ENCODE results near the gene MAPK6.
"Not testable (repeated sequence)": the region's sequence is repeated elsewhere in the genome, so short reads cannot be mapped to it uniquely, and the experiment has no call there.

MAPK6 gene

DNA sequence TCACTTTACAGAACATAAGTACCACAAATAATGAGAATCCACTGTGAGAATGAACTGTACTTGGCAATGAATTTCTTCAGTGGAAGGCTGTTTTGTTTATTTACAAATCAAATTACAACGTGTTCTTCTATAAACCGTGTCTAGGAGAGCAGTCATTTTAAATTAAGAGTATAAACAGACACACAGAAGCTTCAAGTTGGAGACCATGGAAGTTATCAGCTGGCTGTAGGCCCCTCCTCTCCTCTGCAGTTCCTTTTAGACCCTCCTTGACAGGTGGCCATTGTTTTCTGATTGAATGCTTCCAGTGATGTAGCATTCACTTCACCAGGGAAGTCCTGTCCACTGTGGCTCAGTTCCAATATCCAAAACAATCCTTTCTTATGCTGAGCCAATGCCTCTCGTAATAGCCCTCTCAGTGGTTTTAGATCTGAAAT is 7.3 kb upstream of the MAPK6 start:
- DNase-seq, result peak; percentile 68

DNA sequence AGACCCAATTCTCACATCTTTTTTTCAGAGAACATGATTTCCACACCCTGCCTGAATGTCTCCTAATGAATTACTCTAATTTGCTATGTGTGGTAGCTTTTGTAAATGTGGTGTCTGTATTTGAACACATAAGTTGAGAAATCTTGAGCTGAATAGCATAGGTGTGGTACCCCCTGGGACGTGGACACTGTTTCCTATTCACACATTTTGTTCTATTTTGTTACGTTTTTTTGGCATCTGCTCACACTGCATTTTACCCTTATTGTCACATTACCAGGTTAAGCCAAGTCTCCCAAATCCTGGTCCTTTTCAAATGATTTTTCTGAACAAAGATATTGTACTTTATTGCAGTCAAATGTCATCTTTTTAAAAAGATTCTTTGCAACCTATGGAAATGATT is 6.8 kb upstream of the MAPK6 start:
- DNase-seq, result peak; percentile 22

GRCh38 chr15:52013151-52013791 is 5.7 kb upstream of the MAPK6 start:
- no peak for DNase-seq

GRCh38 chr15:52014616-52015015 is 4.4 kb upstream of the MAPK6 start:
- DNase-seq, result no peak

GRCh38 chr15:52016316-52016715 is 2.7 kb upstream of the MAPK6 start:
- DNase-seq, result no peak

DNA sequence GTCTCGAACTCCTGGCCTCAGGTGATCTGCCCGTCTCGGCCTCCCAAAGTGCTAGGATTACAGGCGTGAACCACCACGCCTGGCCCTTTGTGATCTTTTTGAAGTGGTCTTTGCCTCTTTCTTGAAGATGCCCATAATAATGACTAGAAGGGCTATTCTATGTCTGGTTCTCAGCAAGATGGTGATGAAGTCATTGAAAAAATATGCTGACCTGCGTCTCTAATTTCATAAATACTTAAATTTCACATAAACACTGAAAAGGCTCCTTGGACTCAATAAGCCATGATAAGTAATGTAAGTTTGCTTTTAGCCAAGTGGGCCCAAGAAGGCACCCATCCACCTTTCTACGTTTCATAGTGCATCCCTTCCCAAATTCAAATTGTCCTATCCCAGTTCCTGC is 775 bp upstream of the MAPK6 start:
- DNase-seq, result no peak

DNA sequence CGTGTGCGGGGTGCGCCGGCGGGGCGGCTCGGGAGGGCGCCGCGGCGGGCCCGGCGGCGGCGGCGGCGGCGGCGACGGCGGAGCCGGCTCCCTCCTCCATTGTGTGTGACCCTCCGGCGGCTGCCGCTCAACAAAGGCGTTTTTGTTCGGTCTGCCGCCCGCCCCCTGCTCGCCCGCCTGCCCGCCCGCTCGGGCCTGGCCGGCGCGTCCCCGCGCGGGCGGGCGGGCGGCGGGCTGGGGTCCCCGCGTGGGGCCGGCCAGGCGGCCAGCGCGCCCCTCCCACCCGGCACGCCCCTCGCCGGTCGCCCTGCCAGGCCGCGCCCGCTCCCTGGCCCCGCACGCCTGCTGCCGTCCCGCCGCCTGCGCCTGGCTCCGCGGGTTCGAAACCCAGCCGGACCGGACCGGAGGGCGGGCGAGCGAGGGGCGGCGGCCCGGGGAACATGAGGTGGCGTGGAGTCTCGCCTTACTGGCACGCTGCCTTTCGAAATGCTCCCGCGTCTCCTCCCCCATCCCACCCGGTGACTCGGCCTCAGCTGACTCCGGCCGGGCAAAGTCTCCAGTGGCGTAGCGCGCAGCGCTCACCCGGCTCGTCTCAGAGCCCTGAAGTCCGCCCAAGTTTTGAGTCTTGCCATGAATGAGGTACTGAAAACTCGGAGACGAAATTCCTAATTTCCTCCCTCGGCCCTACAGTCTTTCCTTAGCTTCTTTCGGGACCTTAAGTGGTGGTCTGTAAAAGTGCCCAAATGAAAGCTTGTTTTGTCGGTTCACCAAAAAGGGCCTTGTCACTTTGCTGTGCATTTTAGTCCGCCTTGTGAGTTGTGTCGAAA is 588 bp downstream of the MAPK6 start:
- peak; percentile 35 for DNase-seq

DNA sequence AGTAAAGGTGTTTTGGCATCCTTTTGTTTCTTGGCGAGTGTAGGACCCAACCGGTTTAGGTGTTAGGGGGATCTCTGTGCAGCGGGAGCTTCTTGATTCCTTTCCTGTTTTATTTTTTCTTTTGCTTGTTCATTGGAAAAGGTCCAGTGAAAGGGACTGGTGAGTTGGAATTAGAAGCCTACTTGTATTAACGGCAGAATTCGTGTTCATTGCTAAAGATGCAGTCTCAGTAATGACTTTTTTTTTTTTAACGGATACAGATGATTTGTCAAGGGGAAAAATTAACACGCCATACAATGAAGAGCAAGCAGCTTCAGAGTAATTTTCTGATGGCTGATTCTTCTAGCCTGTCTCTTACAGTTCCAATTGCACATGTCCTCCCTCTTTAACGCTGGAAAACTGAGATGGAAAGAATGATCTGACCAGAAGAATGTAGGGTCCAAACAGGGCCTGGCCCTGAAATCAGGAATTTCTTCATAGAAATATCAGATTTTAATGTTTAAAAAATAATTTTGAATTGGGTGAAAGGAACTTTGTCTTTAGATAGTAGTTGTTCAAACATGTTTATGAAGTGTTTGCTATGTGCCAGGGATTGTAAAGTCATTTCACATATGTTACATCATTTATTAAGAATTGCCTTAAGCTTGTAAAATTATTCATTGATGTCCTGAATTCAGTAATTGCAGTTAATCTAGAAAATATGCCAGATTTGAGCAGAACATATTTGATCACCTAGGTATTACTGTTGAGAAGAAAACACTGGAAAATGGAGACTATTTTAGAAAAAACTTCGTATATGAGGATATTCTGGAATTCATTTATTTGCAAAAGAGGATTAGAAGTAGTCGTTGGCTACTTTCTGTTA is 1.4 kb downstream of the MAPK6 start:
- no peak for DNase-seq

DNA sequence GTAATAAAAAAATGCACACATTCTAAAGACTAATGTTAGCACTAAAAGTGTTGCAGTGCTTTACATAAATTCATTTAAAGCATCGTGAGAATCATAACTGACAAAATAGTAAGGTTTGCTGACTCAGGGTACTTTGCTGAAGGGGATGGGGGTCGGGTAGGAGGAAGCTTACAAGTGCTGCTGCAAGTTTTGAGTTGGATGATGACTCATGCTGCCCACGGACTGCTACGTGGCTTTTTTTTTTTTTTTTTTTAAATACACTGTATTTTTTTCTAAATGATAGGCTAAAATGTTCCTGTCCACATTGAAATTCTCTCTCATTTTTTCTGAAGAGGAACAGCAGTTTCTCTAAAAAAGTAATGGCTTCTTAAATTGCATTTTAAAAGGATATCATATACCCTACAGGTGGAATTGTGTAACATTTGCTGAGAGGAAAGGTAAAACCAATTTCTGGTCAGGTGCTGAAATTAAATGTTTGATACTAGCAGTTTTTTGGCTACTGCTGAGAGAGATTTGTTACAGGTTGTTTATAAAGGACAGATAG is 2.2 kb downstream of the MAPK6 start:
- DNase-seq, result peak; percentile 1

DNA sequence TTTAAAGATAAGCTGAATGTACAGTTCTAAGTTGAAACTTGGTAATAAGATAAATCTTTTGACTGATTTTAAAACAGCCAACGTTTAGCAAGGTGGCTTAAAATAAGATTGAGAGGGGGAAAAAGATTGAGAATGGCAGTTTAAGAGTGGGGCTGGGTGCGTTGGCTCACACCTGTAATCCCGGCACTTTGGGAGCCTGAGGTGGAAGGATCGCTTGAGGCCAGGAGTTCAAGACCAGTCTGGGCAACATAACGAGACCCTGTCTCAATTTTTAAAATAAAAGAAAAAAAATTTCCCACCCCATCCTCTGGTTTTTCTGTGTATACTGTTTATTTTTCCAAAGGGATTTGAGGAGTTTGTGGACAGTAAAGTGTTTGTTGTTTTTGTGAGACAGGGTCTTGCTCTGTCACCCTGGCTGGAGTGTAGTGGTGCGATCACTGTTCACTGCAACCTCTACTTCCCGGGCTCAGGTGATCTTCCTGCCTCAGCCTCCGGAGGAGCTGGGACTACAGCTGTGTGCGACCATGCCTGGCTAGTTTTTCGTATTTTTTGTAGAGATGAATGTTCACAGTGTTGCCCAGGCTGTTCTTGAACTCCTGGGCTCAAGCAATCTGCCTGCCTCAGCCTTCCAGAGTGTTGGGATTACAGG is 3.0 kb downstream of the MAPK6 start:
- DNase-seq, result no peak

DNA sequence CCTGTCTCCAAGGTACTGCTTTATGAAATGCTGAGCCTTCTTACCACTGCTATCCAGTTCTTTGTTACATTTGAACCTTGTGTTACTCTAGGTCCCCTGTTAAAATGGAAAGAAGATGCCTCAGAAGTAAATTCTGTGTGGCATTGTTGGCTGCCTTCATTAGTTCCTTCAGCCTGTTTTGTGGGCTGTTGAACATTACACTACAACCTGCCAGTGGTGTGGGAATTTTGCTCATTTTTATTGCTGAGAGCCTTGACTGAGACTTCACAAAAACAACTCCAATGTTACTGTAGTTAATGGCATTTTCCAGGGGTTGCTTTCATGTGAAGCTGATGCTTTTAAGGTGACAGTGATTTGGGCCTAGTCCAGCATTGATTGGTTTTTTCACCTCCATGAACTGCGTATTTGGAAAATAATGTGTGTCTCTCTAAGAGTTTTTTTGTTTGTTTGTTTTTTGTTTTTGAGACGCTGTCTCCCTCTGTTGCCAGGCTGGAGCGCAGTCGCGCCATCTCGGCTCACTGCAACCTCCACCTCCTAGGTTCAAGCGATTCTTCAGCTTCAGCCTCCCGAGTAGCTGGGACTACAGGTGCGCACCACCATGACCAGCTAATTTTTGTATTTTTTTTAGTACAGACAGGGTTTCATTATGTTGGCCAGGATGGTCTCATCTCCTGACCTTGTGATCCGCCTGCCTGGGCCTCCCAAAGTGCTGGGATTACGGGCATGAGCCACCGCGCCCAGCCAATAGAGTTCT is 4.3 kb downstream of the MAPK6 start:
- no peak for DNase-seq

DNA sequence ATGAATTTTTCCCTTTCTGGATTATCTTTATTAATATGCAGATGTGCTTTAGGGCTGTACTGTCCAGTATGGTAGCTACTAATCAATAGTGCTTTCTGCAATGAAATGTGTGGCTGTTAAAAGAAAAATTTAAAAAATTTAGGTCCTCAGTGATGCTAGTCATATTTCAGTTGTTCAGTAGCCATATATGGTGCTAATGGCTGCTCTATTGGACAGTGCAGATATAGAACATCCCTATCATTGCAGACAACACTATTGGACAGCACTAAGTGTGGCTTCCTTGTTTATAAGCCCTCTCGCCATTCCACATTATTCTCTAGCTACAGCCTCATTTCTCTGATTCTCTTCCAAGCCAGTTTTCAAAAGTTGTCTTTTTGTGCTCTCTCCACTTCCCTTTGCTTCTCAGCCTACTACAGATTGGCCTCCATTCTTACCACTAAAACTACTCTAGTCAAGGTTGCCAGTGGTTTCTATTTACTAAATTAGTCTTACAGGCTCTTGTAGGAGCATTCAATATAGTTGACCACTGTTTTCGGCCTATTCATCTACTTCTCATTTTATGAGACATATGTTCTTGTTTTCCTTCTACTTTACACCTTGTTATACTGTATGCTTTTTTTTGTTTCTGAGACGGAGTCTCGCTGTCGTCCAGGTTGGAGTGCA is 9.5 kb downstream of the MAPK6 start:
- no peak for DNase-seq

DNA sequence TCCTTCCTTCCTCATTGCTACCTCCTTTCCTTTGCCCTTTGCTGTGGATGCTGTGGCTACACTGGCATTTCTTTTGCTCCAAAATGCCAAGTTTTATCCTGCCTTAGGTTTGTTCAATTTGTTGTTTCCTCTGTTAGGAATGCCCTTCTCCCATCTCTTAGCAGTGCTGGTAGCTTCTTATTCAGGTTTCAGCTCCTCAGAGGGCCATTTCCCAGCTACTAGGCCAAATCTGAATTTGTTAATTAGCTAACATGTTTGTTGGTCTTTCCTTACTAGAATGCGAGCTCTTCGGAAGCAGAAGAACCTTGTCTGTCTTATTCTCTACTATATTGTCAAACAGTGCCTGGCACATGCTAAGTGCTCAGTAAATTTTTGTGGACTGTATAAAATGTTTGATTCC is 11.0 kb downstream of the MAPK6 start:
- no peak for DNase-seq

- no peak for DNase-seq
Measured at GRCh38 chr15:52031556-52031955, 12.5 kb downstream of the MAPK6 start.

DNA sequence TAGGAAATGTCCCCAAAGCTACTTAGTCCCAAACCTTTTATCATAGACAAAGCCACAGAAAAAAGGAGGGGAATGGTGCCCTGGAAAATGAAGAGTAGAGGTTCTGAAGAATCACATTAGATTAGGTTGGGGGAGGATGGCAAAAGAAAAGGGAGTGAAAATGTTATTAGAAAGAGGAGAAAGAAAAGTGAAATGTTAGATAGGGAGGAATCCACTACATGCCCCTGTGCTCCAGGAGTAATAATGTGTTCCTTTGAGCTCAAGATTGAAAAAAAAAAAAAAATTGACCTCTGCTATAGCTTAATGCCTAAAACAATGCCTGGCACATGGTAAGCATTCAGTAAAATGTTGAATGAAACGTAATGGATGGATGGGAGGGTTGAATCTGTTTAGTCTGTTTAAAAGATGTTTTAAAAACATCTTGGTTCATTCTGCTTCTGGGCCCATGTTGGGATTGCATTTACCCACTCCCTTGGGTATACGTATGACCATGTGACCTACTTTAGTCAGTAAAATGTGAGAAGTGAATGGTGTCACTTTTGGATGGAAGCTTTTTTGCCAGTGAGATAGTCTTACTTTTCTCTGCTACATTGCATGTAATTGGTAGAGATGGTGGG is 19.0 kb downstream of the MAPK6 start:
- DNase-seq, result no peak

- DNase-seq, result no peak
Measured at GRCh38 chr15:52039925-52040781, 21.1 kb downstream of the MAPK6 start.

- no peak for DNase-seq
Measured at GRCh38 chr15:52042051-52042851, 23.2 kb downstream of the MAPK6 start.

- DNase-seq, result not testable (repeated sequence)
Measured at GRCh38 chr15:52045795-52046298, 26.8 kb downstream of the MAPK6 start.

- DNase-seq, result not testable (repeated sequence)
Measured at GRCh38 chr15:52046552-52046951, 27.5 kb downstream of the MAPK6 start.

All from NCI-H345 (cell line).